B cell (primary cell): ENCODE measurements around the gene CFAP61.

Experiments
- CTCF ChIP-seq: fragments of 200-600 bp; IDR thresholded peaks from one replicate; pipeline ENCODE4 v1.8.0; 2022; ENCODE audit warnings: antibody characterized with exemption, mild to moderate bottlenecking
- EZH2 ChIP-seq: IDR thresholded peaks from 2 replicates; pipeline ENCODE4 v1.6.1; 2012; ENCODE audit warnings: borderline replicate concordance, low read depth, mild to moderate bottlenecking, moderate library complexity, low read length; ENCODE audit not compliant: insufficient read depth, poor library complexity, severe bottlenecking

- no peak for TF ChIP-seq CTCF
- no peak for TF ChIP-seq EZH2
These were observed 319.3 kb downstream of the CFAP61 start for GRCh38 chr20:20371681-20372080.
